ENCODE results near the gene ATP2B3. TPM values are rescaled to one million over a fixed set of nuclear protein-coding genes. Genes with fewer than 3 reads are reported as not detected.

ATP2B3 gene
- total RNA-seq, 1 experiment from 2014 or later, result 0.35 TPM

GRCh38 chrX:153608376-153608775 is 90.9 kb downstream of the ATP2B3 start:
- Histone ChIP-seq H3K9me3 (ENCODE audit: control insufficient read depth, low read depth, low read length) (peaks cover 29% of the 10 kb centered on the region), H3K4me1 (ENCODE audit: insufficient read depth, low read length) (no peaks in the 10 kb centered on the region), H2AFZ (ENCODE audit: low read length) (no peak overlapping the region), H4K8ac (replicated peaks; ENCODE audit: insufficient read length, low read depth, low read length) (no peak overlapping the region), H3K4ac (ENCODE audit: low read depth, low read length) (no peak overlapping the region), H2BK120ac (ENCODE audit: low read depth, low read length, poor library complexity, severe bottlenecking) (no peak overlapping the region), H3K27me3 (ENCODE audit: insufficient read depth, low read length) (no peaks in the 10 kb centered on the region; the same call in 1 of the 2 replicates), H2BK15ac (ENCODE audit: low read depth, low read length) (no peak overlapping the region), H3K9ac (ENCODE audit: extremely low read depth, insufficient read length, low read length) (no peak overlapping the region), H3K79me1 (ENCODE audit: insufficient read depth, low read depth, low read length, poor library complexity, severe bottlenecking) (no peaks in the 10 kb centered on the region), H3K27ac (ENCODE audit: insufficient read length, low read depth, low read length) (no peak overlapping the region), H2BK20ac (ENCODE audit: low read depth, low read length, poor library complexity, severe bottlenecking) (no peak overlapping the region), H3K18ac (ENCODE audit: insufficient read length, low read depth, low read length) (no peak overlapping the region), H3K56ac (ENCODE audit: insufficient read length, low read depth, low read length) (no peak overlapping the region), H4K91ac (ENCODE audit: insufficient read length, low read depth, low read length) (no peak overlapping the region), H3K79me2 (ENCODE audit: insufficient read depth, low read length) (no peaks in the 10 kb centered on the region), H4K5ac (ENCODE audit: insufficient read length, low read depth, low read length) (no peak overlapping the region), H2BK5ac (ENCODE audit: insufficient read length, low read length) (no peak overlapping the region), H4K20me1 (ENCODE audit: control insufficient read depth, insufficient read depth, insufficient read length) (no peaks in the 10 kb centered on the region), H3K14ac (ENCODE audit: insufficient read depth, low read length) (no peak overlapping the region), H3T11ph (ENCODE audit: low read length) (no peak overlapping the region), H2AK5ac (ENCODE audit: insufficient read length, low read length) (no peak overlapping the region), H3K23ac (ENCODE audit: insufficient read length, low read depth, low read length) (no peak overlapping the region), H3K4me2 (ENCODE audit: insufficient read depth, insufficient read length, low read length) (no peak overlapping the region), H3K23me2 (ENCODE audit: insufficient read length, low read depth, low read length, poor library complexity, severe bottlenecking) (peaks cover 5% of the 10 kb centered on the region), H2BK12ac (ENCODE audit: insufficient read length, low read depth, low read length) (no peak overlapping the region)
- peaks cover 84% of the 10 kb centered on the region for H3K27me3 Mint-ChIP-seq (ENCODE audit: low read depth)
- TF ChIP-seq CTCF (conservative IDR thresholded peaks at IDR 0.05), result no peak
- no peak for DNase-seq
- H3K4me3 Mint-ChIP-seq, result no peak overlapping the region
- WGBS (ENCODE audit: extremely low coverage, insufficient read length, low lambda C conversion rate), result no CpG with 5 or more reads among the region's 2 CpGs
- 0 out of 4 replicates have a peak, but pooled peaks cover 0 to 3% of the 10 kb centered on the region in 2 experiments for H3K4me1 Mint-ChIP-seq
- no peak overlapping the region for H3K27ac Mint-ChIP-seq
- H3K36me3 Mint-ChIP-seq (ENCODE audit: insufficient read depth in 1 of 3, low read depth in 3 of 3), result peaks cover 0 to 3% (median 0%) of the 10 kb centered on the region in 3 experiments; a peak in 3 of 7 replicates
- peaks cover 64 to 76% of the 10 kb centered on the region in 2 experiments for H3K9me3 Mint-ChIP-seq

All from H9 (cell line).